ENCODE measurements around the gene NAIF1. TPM values are rescaled to one million over a fixed set of nuclear protein-coding genes. Genes with fewer than 3 reads are reported as not detected.
A peak's percentile ranks its signal among the peaks of the same experiment; 100 is the strongest.

The NAIF1 gene
- total and polyA plus RNA-seq, 9 donors = 4.1 to 10.9 (median 6.6) TPM

- H3K4me1 ChIP-seq (ENCODE audit: insufficient read depth) = peaks cover 53% of the 10 kb centered on the region
- H3K9me3 ChIP-seq = no peaks in the 10 kb centered on the region
- H3K27me3 ChIP-seq = no peaks in the 10 kb centered on the region
- no peak for TF ChIP-seq POLR2A (IDR thresholded peaks at IDR 0.05)
- no peak for TF ChIP-seq EP300 (IDR thresholded peaks at IDR 0.05)
- TF ChIP-seq CTCF (IDR thresholded peaks at IDR 0.05) = no peak
- no peaks in the 10 kb centered on the region for H3K36me3 ChIP-seq
- H3K4me3 ChIP-seq = no peak overlapping the region
- peak overlapping the region; percentile 54 to 84 for H3K27ac ChIP-seq
- intact Hi-C loops (cut with DNase I) = loop anchor here in 1 of 4 donors (5.0 kb wide), 1 partner anchor 40 kb away; no protein-coding TSS in a partner anchor
- DNase-seq = peak in 1 of 5 donors; percentile 50
- 49 to 57% (median 50%) methylated on average over 13 of the region's 13 CpGs for WGBS, 3 donors
Observed at GRCh38 chr9:128097543-128098296, 30.6 kb upstream of the NAIF1 start.

- Histone ChIP-seq H3K36me3 (no peaks in the 10 kb centered on the region), H3K4me3 (no peak overlapping the region), H3K4me1 (ENCODE audit: insufficient read depth) (peaks cover 51% of the 10 kb centered on the region), H3K27me3 (no peaks in the 10 kb centered on the region), H3K9me3 (no peaks in the 10 kb centered on the region), H3K27ac (peak overlapping the region; percentile 54 to 84)
- no peak for DNase-seq
- intact Hi-C loops (cut with DNase I) = loop anchor here in 1 of 4 donors (5.0 kb wide), 1 partner anchor 40 kb away; no protein-coding TSS in a partner anchor
- WGBS, 3 donors = 63 to 71% (median 65%) methylated on average over 19 of the region's 19 CpGs
- TF ChIP-seq CTCF (IDR thresholded peaks at IDR 0.05) (no peak), POLR2A (IDR thresholded peaks at IDR 0.05) (no peak), EP300 (IDR thresholded peaks at IDR 0.05) (no peak)
Observed at GRCh38 chr9:128096616-128097536, 29.8 kb upstream of the NAIF1 start.

GRCh38 chr9:128094950-128095544, 27.9 kb upstream of the NAIF1 start:
- WGBS, 3 donors = 49 to 66% (median 51%) methylated on average over 11 of the region's 11 CpGs
- H3K27ac ChIP-seq = peak overlapping the region; percentile 66 to 84
- no peak overlapping the region for H3K4me3 ChIP-seq
- peak in 1 of 5 donors; percentile 51 for DNase-seq
- no peaks in the 10 kb centered on the region for H3K36me3 ChIP-seq
- no peaks in the 10 kb centered on the region for H3K9me3 ChIP-seq
- H3K4me1 ChIP-seq (ENCODE audit: insufficient read depth) = peaks cover 45% of the 10 kb centered on the region
- intact Hi-C loops (cut with DNase I) = loop anchor here in 1 of 4 donors (5.0 kb wide), 1 partner anchor 38 kb away; no protein-coding TSS in a partner anchor
- TF ChIP-seq EP300 (IDR thresholded peaks at IDR 0.05) (no peak), CTCF (IDR thresholded peaks at IDR 0.05) (no peak), POLR2A (IDR thresholded peaks at IDR 0.05) (no peak)
- H3K27me3 ChIP-seq = no peaks in the 10 kb centered on the region
